CD8-positive, alpha-beta memory T cell (primary cell): ENCODE data around the gene AK9. TPM values are rescaled to one million over a fixed set of nuclear protein-coding genes. Genes with fewer than 3 reads are reported as not detected.
"Not testable (repeated sequence)": the region's sequence is repeated elsewhere in the genome, so short reads cannot be mapped to it uniquely, and the experiment has no call there.

Experiments used
- CTCF ChIA-PET: fragments of 350-600 bp; sonication (Branson Sonifier 250); formaldehyde crosslinking; loops from one replicate; lab custom pipeline; 2021; ENCODE audit warnings: antibody characterized with exemption; lab: Charles Lee
- POLR2A ChIA-PET: fragments of 350-600 bp; sonication (Branson Sonifier 250); formaldehyde crosslinking; loops from one replicate; lab custom pipeline; 2021; ENCODE audit warnings: antibody characterized with exemption; lab: Charles Lee
- DNase-seq, 5 donors: peaks; one replicate each; pipeline versions ENCODE4 v3.0.0 to v3.0.0-alpha.2; 2020 to 2022; ENCODE audit warnings: mixed read lengths in 1 of 5
- H3K27ac ChIP-seq: one replicate; pipeline ENCODE4 v1.7.0; 2013; ENCODE audit warnings: low read depth, mild to moderate bottlenecking, low read length, moderate library complexity
- H3K27me3 ChIP-seq: 2 replicates; pipeline ENCODE4 v1.7.0; 2013; ENCODE audit warnings: low read length, mild to moderate bottlenecking; ENCODE audit not compliant: insufficient read depth, poor library complexity, severe bottlenecking
- H3K36me3 ChIP-seq: 2 replicates; pipeline ENCODE4 v1.7.0; 2013; ENCODE audit warnings: mild to moderate bottlenecking, low read length, moderate library complexity; ENCODE audit not compliant: insufficient read depth
- H3K4me1 ChIP-seq: 2 replicates; pipeline ENCODE4 v1.7.0; 2013; ENCODE audit warnings: mild to moderate bottlenecking, low read length, moderate library complexity; ENCODE audit not compliant: insufficient read depth
- H3K4me3 ChIP-seq: 2 replicates; pipeline ENCODE4 v1.7.0; 2013; ENCODE audit warnings: mild to moderate bottlenecking, low read length
- H3K9me3 ChIP-seq: 2 replicates; pipeline ENCODE4 v1.7.0; 2013; ENCODE audit warnings: mild to moderate bottlenecking, low read length
- H3K27ac Mint-ChIP-seq, 8 donors: one replicate each; pipeline ENCODE4 v1.8.0; 2020 to 2021; ENCODE audit warnings: mixed read lengths in 8 of 8, mild to moderate bottlenecking in 6 of 8, inconsistent platforms in 3 of 8, moderate library complexity in 3 of 8
- H3K27me3 Mint-ChIP-seq, 2 donors: one replicate each; pipeline ENCODE4 v1.8.0; 2020 to 2021; ENCODE audit warnings: mixed read lengths in 2 of 2, mild to moderate bottlenecking in 1 of 2, moderate library complexity in 1 of 2
- H3K36me3 Mint-ChIP-seq, 3 donors: one replicate each; pipeline ENCODE4 v1.8.0; 2020 to 2021; ENCODE audit warnings: mixed read lengths in 3 of 3, inconsistent platforms in 1 of 3, mild to moderate bottlenecking in 1 of 3
- H3K4me1 Mint-ChIP-seq, 3 donors: one replicate each; pipeline ENCODE4 v1.8.0; 2020 to 2021; ENCODE audit warnings: mixed read lengths in 3 of 3, inconsistent platforms in 1 of 3, mild to moderate bottlenecking in 1 of 3
- H3K4me3 Mint-ChIP-seq, 7 donors: one replicate each; pipeline ENCODE4 v1.8.0; 2020 to 2021; ENCODE audit warnings: mixed read lengths in 7 of 7, mild to moderate bottlenecking in 6 of 7, moderate library complexity in 4 of 7, inconsistent platforms in 2 of 7
- H3K9me3 Mint-ChIP-seq, 5 donors: one replicate each; pipeline ENCODE4 v1.8.0; 2020 to 2022; ENCODE audit warnings: mixed read lengths in 5 of 5, mild to moderate bottlenecking in 3 of 5, moderate library complexity in 2 of 5, inconsistent platforms in 1 of 5
- polyA plus RNA-seq: library from polyadenylated mRNA; unstranded; fragments of 300-500 nt; fragmentation: Illumina TruSeq; gene quantifications from one replicate; pipeline ENCODE4 v1.2.3, GENCODE V29; 2021
- total RNA-seq, 2 experiments: library from RNA; stranded (reverse); gene quantifications; one replicate each; pipeline ENCODE4 v1.2.3, GENCODE V29; 2021

Gene AK9
- total and polyA plus RNA-seq, 3 experiments from 2014 or later, result 5.1 to 6.8 (median 5.6) TPM

GRCh38 chr6:109695468-109695867 is 4.5 kb upstream of the AK9 start:
- Histone ChIP-seq H3K4me3 (no peak overlapping the region), H3K27ac (no peak overlapping the region), H3K9me3 (no peaks in the 10 kb centered on the region), H3K27me3 (no peaks in the 10 kb centered on the region), H3K4me1 (peaks cover 11% of the 10 kb centered on the region), H3K36me3 (no peaks in the 10 kb centered on the region)
- peaks cover 16 to 31% (median 25%) of the 10 kb centered on the region in 3 donors for H3K4me1 Mint-ChIP-seq
- DNase-seq, result no peak
- H3K9me3 Mint-ChIP-seq, result peaks cover 0 to 8% (median 0%) of the 10 kb centered on the region in 5 donors
- no peak overlapping the region for H3K27ac Mint-ChIP-seq
- peak overlapping the region in 1 of 7 donors; percentile 67 for H3K4me3 Mint-ChIP-seq
- POLR2A ChIA-PET, result no interaction called here
- CTCF ChIA-PET, result interaction anchor here (0.9 kb wide), 1 partner anchor 16 kb away, joined by 3 read pairs; no protein-coding TSS in a partner anchor
- H3K36me3 Mint-ChIP-seq, result peaks cover 5 to 18% (median 8%) of the 10 kb centered on the region in 3 donors
- H3K27me3 Mint-ChIP-seq, result no peaks in the 10 kb centered on the region

GRCh38 chr6:109693111-109693510 is 2.1 kb upstream of the AK9 start:
- Histone ChIP-seq H3K27me3 (no peaks in the 10 kb centered on the region), H3K9me3 (no peaks in the 10 kb centered on the region), H3K27ac (no peak overlapping the region), H3K36me3 (no peaks in the 10 kb centered on the region), H3K4me3 (no peak overlapping the region), H3K4me1 (peaks cover 11% of the 10 kb centered on the region)
- Mint-ChIP-seq H3K9me3 (peaks cover 0 to 8% (median 0%) of the 10 kb centered on the region in 5 donors), H3K4me1 (peaks cover 21 to 41% (median 35%) of the 10 kb centered on the region in 3 donors), H3K4me3 (peak overlapping the region in 2 of 7 donors; percentile 40 to 56), H3K27me3 (no peaks in the 10 kb centered on the region), H3K27ac (no peak overlapping the region), H3K36me3 (peaks cover 5 to 18% (median 7%) of the 10 kb centered on the region in 3 donors)
- POLR2A ChIA-PET, result interaction anchor here (0.7 kb wide), 1 partner anchor 237 kb away, joined by 6 read pairs; no protein-coding TSS in a partner anchor
- CTCF ChIA-PET, result interaction anchor here (1.0 to 1.9 kb wide), 3 partner anchors 12 to 347 kb away, joined by 4 to 7 read pairs (median 4); partner anchors contain the start of gene CD164
- DNase-seq, result no peak

- H3K36me3 Mint-ChIP-seq, result peaks cover 0 to 13% (median 2%) of the 10 kb centered on the region in 3 donors
- H3K4me3 ChIP-seq, result peak overlapping the region; percentile 97
- no peaks in the 10 kb centered on the region for H3K27me3 Mint-ChIP-seq
- H3K4me1 ChIP-seq, result peaks cover 11% of the 10 kb centered on the region
- H3K9me3 Mint-ChIP-seq, result no peaks in the 10 kb centered on the region
- H3K27ac ChIP-seq, result peak overlapping the region; percentile 81
- H3K4me1 Mint-ChIP-seq, result peaks cover 21 to 46% (median 35%) of the 10 kb centered on the region in 3 donors
- peak overlapping the region; percentile 72 to 98 (median 96) for H3K27ac Mint-ChIP-seq
- no peaks in the 10 kb centered on the region for H3K36me3 ChIP-seq
- no peaks in the 10 kb centered on the region for H3K9me3 ChIP-seq
- peak overlapping the region; percentile 91 to 97 (median 93) for H3K4me3 Mint-ChIP-seq
- CTCF ChIA-PET, result interaction anchor here (0.9 to 1.6 kb wide), 2 partner anchors 208 to 233 kb away, joined by 3 to 4 read pairs; no protein-coding TSS in a partner anchor
- no peaks in the 10 kb centered on the region for H3K27me3 ChIP-seq
- peak; percentile 44 to 74 (median 57) for DNase-seq
- POLR2A ChIA-PET, result interaction anchor here (1.3 to 2.4 kb wide), 2 partner anchors 308 to 349 kb away, joined by 10 to 13 read pairs; partner anchors contain the start of gene CD164
Measured at GRCh38 chr6:109690373-109690736, 647 bp downstream of the AK9 start.

GRCh38 chr6:109687271-109687761 is 3.7 kb downstream of the AK9 start:
- no peak for DNase-seq
- H3K4me1 Mint-ChIP-seq, result peaks cover 18 to 33% (median 24%) of the 10 kb centered on the region in 3 donors
- Histone ChIP-seq H3K36me3 (no peaks in the 10 kb centered on the region), H3K27ac (no peak overlapping the region), H3K4me3 (no peak overlapping the region), H3K4me1 (peaks cover 9% of the 10 kb centered on the region), H3K27me3 (no peaks in the 10 kb centered on the region), H3K9me3 (no peaks in the 10 kb centered on the region)
- no peaks in the 10 kb centered on the region for H3K27me3 Mint-ChIP-seq
- no peaks in the 10 kb centered on the region for H3K9me3 Mint-ChIP-seq
- H3K36me3 Mint-ChIP-seq, result peaks cover 3 to 16% (median 13%) of the 10 kb centered on the region in 3 donors
- ChIA-PET CTCF (interaction anchor here (0.6 to 3.6 kb wide), 2 partner anchors 15 to 17 kb away, joined by 3 to 12 read pairs; no protein-coding TSS in a partner anchor), POLR2A (no interaction called here)
- H3K27ac Mint-ChIP-seq, result no peak overlapping the region
- peak overlapping the region in 1 of 7 donors; percentile 8 for H3K4me3 Mint-ChIP-seq

GRCh38 chr6:109686566-109687265 is 4.3 kb downstream of the AK9 start:
- Histone ChIP-seq H3K27me3 (no peaks in the 10 kb centered on the region), H3K4me1 (peaks cover 3% of the 10 kb centered on the region), H3K9me3 (no peaks in the 10 kb centered on the region), H3K27ac (no peak overlapping the region), H3K4me3 (no peak overlapping the region), H3K36me3 (no peaks in the 10 kb centered on the region)
- POLR2A ChIA-PET, result no interaction called here
- DNase-seq, result no peak
- Mint-ChIP-seq H3K4me3 (peak overlapping the region in 1 of 7 donors; percentile 8), H3K27me3 (peaks cover 0 to 2% of the 10 kb centered on the region in 2 donors), H3K4me1 (peaks cover 16 to 29% (median 20%) of the 10 kb centered on the region in 3 donors), H3K27ac (no peak overlapping the region), H3K36me3 (peaks cover 5 to 17% (median 13%) of the 10 kb centered on the region in 3 donors), H3K9me3 (no peaks in the 10 kb centered on the region)
- CTCF ChIA-PET, result interaction anchor here (3.6 kb wide), 1 partner anchor 16 kb away, joined by 12 read pairs; no protein-coding TSS in a partner anchor

GRCh38 chr6:109678661-109679505 is 12.1 kb downstream of the AK9 start:
- CTCF ChIA-PET, result interaction anchor here (0.7 kb wide), 1 partner anchor 16 kb away, joined by 3 read pairs; no protein-coding TSS in a partner anchor
- Mint-ChIP-seq H3K36me3 (peaks cover 7 to 17% (median 14%) of the 10 kb centered on the region in 3 donors), H3K4me1 (peaks cover 5 to 18% (median 5%) of the 10 kb centered on the region in 3 donors), H3K27ac (peak overlapping the region in 1 of 8 donors; percentile 8)
- H3K36me3 ChIP-seq, H3K4me3 ChIP-seq, H3K9me3 ChIP-seq, DNase-seq, H3K27ac ChIP-seq, H3K27me3 ChIP-seq, H3K9me3 Mint-ChIP-seq, H3K4me1 ChIP-seq, H3K27me3 Mint-ChIP-seq, POLR2A ChIA-PET, H3K4me3 Mint-ChIP-seq: not testable (repeated sequence)

- H3K27me3 ChIP-seq, result no peaks in the 10 kb centered on the region
- no peaks in the 10 kb centered on the region for H3K9me3 Mint-ChIP-seq
- CTCF ChIA-PET, result no interaction called here
- H3K9me3 ChIP-seq, result no peaks in the 10 kb centered on the region
- H3K36me3 ChIP-seq, result no peaks in the 10 kb centered on the region
- H3K4me3 ChIP-seq, result no peak overlapping the region
- POLR2A ChIA-PET, result no interaction called here
- peaks cover 0 to 2% of the 10 kb centered on the region in 2 donors for H3K27me3 Mint-ChIP-seq
- H3K4me1 Mint-ChIP-seq, result peaks cover 5 to 18% (median 5%) of the 10 kb centered on the region in 3 donors
- no peak overlapping the region for H3K27ac Mint-ChIP-seq
- H3K4me3 Mint-ChIP-seq, result no peak overlapping the region
- no peaks in the 10 kb centered on the region for H3K4me1 ChIP-seq
- no peak for DNase-seq
- no peak overlapping the region for H3K27ac ChIP-seq
- H3K36me3 Mint-ChIP-seq, result peaks cover 9 to 16% (median 15%) of the 10 kb centered on the region in 3 donors
Measured at GRCh38 chr6:109678240-109678639, 12.8 kb downstream of the AK9 start.
